ENCODE measurements around the gene SH3GL1. TPM values are rescaled to one million over a fixed set of nuclear protein-coding genes. Genes with fewer than 3 reads are reported as not detected.

Gene SH3GL1
- total RNA-seq, 2 experiments from 2014 or later = 39.3 to 40.9 TPM

- no peaks in the 10 kb centered on the region for H3K27me3 ChIP-seq (ENCODE audit: control insufficient read depth in 1 of 2, insufficient read depth in 2 of 2, low read length in 2 of 2)
- no peaks in the 10 kb centered on the region for H3K4me1 Mint-ChIP-seq (ENCODE audit: low read depth)
- ChIA-PET CTCF (no interaction called here), POLR2A (no interaction called here)
- H3K27ac ChIP-seq (ENCODE audit: low read depth in 1 of 2, low read length in 2 of 2) = no peak overlapping the region
- no peak for TF ChIP-seq CTCF (IDR thresholded peaks at IDR 0.05)
- peaks cover 20% of the 10 kb centered on the region for H3K36me3 ChIP-seq (ENCODE audit: insufficient read depth, low read length)
- no peaks in the 10 kb centered on the region for H3K4me1 ChIP-seq (ENCODE audit: insufficient read depth, low read length)
- ATAC-seq (ENCODE audit: poor library complexity) (no peak), DNase-seq (no peak)
- no peaks in the 10 kb centered on the region for H3K27me3 Mint-ChIP-seq
- no peak overlapping the region for H3K4me3 Mint-ChIP-seq
- no peaks in the 10 kb centered on the region for H3K9me3 Mint-ChIP-seq
- H3K27ac Mint-ChIP-seq = no peak overlapping the region
- H3K36me3 Mint-ChIP-seq (ENCODE audit: low read depth) = peaks cover 22% of the 10 kb centered on the region
- no peaks in the 10 kb centered on the region for H3K9me3 ChIP-seq (ENCODE audit: control insufficient read depth in 1 of 2, insufficient read depth in 1 of 2, low read length in 2 of 2)
- no peak overlapping the region for H3K4me3 ChIP-seq (ENCODE audit: low read length)
- intact Hi-C loops (cut with DNase I, micrococcal nuclease) = no loop called here
These were observed 35.9 kb upstream of the SH3GL1 start for GRCh38 chr19:4436231-4436630.

GRCh38 chr19:4434391-4434790, 34.0 kb upstream of the SH3GL1 start:
- POLR2A ChIA-PET = interaction anchor here (0.6 kb wide), 1 partner anchor 17 kb away, joined by 5 read pairs; no protein-coding TSS in a partner anchor
- no peak overlapping the region for H3K27ac Mint-ChIP-seq
- peaks cover 34% of the 10 kb centered on the region for H3K36me3 Mint-ChIP-seq (ENCODE audit: low read depth)
- H3K27me3 ChIP-seq (ENCODE audit: control insufficient read depth in 1 of 2, insufficient read depth in 2 of 2, low read length in 2 of 2) = no peaks in the 10 kb centered on the region
- H3K4me3 ChIP-seq (ENCODE audit: low read length) = no peak overlapping the region
- no peaks in the 10 kb centered on the region for H3K9me3 ChIP-seq (ENCODE audit: control insufficient read depth in 1 of 2, insufficient read depth in 1 of 2, low read length in 2 of 2)
- TF ChIP-seq CTCF (IDR thresholded peaks at IDR 0.05) = no peak
- H3K9me3 Mint-ChIP-seq = no peaks in the 10 kb centered on the region
- CTCF ChIA-PET = interaction anchor here (0.6 kb wide), 1 partner anchor 82 kb away, joined by 3 read pairs; no protein-coding TSS in a partner anchor
- no peaks in the 10 kb centered on the region for H3K4me1 ChIP-seq (ENCODE audit: insufficient read depth, low read length)
- H3K27ac ChIP-seq (ENCODE audit: low read depth in 1 of 2, low read length in 2 of 2) = no peak overlapping the region
- no peak for ATAC-seq (ENCODE audit: poor library complexity)
- peaks cover 18% of the 10 kb centered on the region for H3K36me3 ChIP-seq (ENCODE audit: insufficient read depth, low read length)
- no peaks in the 10 kb centered on the region for H3K4me1 Mint-ChIP-seq (ENCODE audit: low read depth)
- H3K4me3 Mint-ChIP-seq = no peak overlapping the region
- no peaks in the 10 kb centered on the region for H3K27me3 Mint-ChIP-seq
- intact Hi-C loops (cut with DNase I, micrococcal nuclease) = no loop called here
- DNase-seq = no peak

GRCh38 chr19:4432918-4433506, 32.7 kb upstream of the SH3GL1 start:
- intact Hi-C loops (cut with DNase I, micrococcal nuclease) = no loop called here
- Histone ChIP-seq H3K4me1 (ENCODE audit: insufficient read depth, low read length) (no peaks in the 10 kb centered on the region), H3K27me3 (ENCODE audit: control insufficient read depth in 1 of 2, insufficient read depth in 2 of 2, low read length in 2 of 2) (no peaks in the 10 kb centered on the region), H3K9me3 (ENCODE audit: control insufficient read depth in 1 of 2, insufficient read depth in 1 of 2, low read length in 2 of 2) (no peaks in the 10 kb centered on the region), H3K27ac (ENCODE audit: low read depth in 1 of 2, low read length in 2 of 2) (no peak overlapping the region), H3K4me3 (ENCODE audit: low read length) (no peak overlapping the region), H3K36me3 (ENCODE audit: insufficient read depth, low read length) (peaks cover 27% of the 10 kb centered on the region)
- ATAC-seq (ENCODE audit: poor library complexity) (no peak), DNase-seq (no peak)
- no peak for TF ChIP-seq CTCF (IDR thresholded peaks at IDR 0.05)
- Mint-ChIP-seq H3K27ac (no peak overlapping the region), H3K4me1 (ENCODE audit: low read depth) (no peaks in the 10 kb centered on the region), H3K27me3 (no peaks in the 10 kb centered on the region), H3K36me3 (ENCODE audit: low read depth) (peaks cover 35% of the 10 kb centered on the region), H3K4me3 (no peak overlapping the region), H3K9me3 (no peaks in the 10 kb centered on the region)
- CTCF ChIA-PET = no interaction called here
- POLR2A ChIA-PET = no interaction called here

All from CD4-positive, alpha-beta T cell (primary cell).